NCI-H1092 (cell line): ENCODE results near the gene BLM.
"Not testable (repeated sequence)": the region's sequence is repeated elsewhere in the genome, so short reads cannot be mapped to it uniquely, and the experiment has no call there.

Source experiments
- DNase-seq: peaks from one replicate; lab custom pipeline; 2025; lab: John Stamatoyannopoulos, UW

Gene BLM

DNA sequence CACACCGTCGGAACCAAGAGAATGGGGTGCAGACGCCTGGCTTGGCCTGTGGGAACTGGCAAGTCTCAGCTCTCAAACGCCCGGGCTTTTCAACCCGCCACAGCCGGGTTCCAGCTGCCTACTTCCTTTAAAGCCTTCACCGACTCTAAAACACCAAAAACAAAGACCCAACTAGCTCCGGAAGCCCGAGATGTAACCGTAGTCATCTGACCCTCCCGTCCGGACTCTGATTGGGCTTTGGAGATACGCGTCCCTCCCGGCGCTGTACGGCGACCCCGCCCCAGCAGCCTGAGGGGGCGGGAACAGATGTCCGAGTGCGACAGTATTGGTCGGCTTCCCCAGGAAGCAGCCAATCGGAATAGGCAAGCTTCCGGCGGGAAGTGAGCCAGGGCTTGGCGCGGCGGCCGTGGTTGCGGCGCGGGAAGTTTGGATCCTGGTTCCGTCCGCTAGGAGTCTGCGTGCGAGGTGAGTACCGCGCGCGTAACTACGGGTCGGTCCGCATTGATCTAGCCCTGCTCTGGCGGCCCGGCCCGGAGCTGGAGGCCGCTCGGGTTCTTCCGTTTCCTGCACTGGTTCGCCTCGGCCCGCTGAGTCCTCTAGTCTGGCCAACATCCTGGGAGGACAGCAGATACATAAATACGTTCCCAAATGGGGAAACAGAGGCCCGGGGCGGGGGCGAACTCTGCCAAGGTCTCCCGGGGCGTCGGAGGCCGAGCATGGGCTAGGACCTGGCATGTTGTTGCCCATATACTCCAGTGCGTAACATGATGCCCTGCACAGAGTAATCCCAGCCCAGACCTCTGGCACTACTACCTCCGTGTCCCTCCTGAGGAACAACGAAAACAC is at the start of gene BLM:
TSS of gene BLM (plus strand) at position 371 of the 846 bp plus-strand sequence. CDS start 30,047 bp downstream, outside the sequence.
- peak; percentile 92 for DNase-seq

GRCh38 chr15:90667755-90668345 is 49.3 kb upstream of the BLM start:
- not testable (repeated sequence) for DNase-seq

DNA sequence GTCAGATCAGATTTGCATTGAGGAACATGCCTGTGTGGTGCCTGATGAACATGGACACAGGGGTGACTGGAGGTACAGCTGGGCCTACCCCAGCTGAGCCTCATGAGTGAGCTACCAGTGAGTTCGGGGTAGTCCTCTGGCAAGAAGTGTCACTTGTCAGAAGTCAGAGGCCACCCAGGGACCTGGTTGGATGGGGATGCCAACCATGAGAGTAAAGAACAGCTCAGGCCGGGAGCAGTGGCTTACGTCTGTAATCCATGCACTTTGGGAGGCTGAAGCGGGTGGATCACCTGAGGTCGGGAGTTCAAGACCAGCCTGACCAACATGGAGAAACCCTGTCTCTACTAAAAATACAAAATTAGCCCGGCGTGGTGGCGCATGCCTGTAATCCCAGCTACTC is 46.5 kb upstream of the BLM start:
- DNase-seq: not testable (repeated sequence)

GRCh38 chr15:90671216-90671615 is 45.9 kb upstream of the BLM start:
- DNase-seq: no peak

- not testable (repeated sequence) for DNase-seq
Observed at GRCh38 chr15:90673357-90673756, 43.8 kb upstream of the BLM start.

DNA sequence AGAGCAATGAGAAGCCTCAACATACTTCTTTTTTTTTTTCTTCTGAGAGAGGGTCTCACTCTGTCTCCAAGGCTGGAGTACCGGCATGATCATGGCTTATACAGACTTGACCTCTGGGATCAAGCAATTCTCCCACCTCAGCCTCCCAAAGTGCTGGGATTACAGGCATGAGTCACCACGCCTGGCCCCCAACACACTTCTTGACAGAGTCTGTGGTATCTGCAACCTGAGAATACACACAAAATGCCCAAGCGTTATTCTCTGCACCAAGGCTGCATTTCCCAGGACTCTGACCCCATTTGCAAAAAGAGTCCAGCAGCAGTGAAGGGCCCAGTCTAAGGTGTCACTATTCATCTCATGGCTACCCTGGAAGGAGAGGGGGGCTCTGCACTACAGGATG is 42.7 kb upstream of the BLM start:
- DNase-seq: no peak

GRCh38 chr15:90675464-90675863 is 41.7 kb upstream of the BLM start:
- DNase-seq: no peak

DNA sequence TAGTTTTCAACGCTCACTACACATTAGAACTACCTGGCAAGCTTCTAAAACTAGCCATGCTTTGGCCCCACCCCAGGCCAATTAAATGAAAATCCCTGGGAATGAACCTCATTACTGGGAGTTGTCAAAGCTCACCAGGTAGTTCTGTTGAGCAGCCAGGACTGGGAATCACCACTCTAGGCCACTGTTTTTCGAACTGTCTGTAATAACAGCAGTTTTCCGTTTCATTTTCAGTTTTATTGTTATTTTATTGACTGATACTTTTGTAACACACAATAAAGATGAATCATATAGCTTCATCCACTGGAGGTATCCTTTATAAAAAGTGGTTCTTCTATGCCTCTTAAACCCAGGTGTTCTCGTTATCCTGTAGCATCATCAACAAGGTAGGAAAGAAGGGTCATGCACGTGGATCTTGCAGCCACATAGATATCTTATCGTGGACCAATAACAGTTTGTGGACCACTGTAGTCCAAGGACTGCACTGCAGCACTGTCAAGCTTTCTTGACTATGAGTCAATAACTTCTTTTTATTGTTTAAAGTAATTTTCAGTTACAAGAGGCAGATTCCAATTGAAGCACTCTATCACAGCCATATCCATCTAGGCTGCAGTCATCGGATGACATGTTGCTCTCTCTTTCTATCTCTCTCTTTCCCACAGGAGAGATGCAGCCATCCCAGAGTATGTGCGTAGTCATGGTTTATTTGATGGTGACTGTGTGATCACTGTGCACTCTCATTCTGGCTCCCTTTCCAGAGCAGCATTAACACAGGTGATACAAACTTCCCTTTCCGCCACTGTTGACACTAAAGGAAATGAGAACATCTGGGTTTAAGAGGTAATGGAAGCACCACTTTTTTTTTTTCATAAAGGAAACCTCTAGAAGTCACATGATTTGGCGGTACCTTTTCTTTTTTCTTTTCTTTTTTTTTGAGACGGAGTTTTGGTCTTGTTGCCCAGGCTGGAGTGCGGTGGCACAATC is 39.0 kb upstream of the BLM start:
- no peak for DNase-seq

GRCh38 chr15:90679959-90680358 is 37.2 kb upstream of the BLM start:
- DNase-seq: no peak

GRCh38 chr15:90680371-90680935 is 36.7 kb upstream of the BLM start:
- no peak for DNase-seq

DNA sequence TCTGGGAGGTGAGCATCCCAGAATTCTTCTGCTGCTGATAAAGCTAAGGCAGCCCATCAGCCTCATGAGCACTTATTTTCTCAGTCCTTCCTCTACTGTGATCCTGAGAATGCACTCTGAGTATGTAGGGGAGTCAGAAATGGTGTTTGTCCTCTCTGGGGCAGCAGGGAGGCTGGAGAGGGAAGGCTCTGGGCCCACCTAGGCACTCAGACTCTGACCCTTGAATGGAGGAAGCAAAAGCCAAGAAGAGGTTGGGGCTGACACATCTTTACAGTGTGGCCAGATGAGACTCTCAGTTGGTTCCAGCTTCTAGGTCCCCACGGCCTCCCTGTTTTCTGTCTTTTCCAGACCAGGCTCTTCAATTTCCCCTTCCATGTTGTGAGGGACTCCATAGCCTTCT is 36.1 kb upstream of the BLM start:
- DNase-seq: no peak

- DNase-seq: no peak
Observed at GRCh38 chr15:90681480-90681879, 35.7 kb upstream of the BLM start.

- DNase-seq: no peak
Observed at GRCh38 chr15:90683371-90683770, 33.8 kb upstream of the BLM start.

- DNase-seq: no peak
Observed at GRCh38 chr15:90683876-90684275, 33.3 kb upstream of the BLM start.

- no peak for DNase-seq
Observed at GRCh38 chr15:90684281-90684680, 32.9 kb upstream of the BLM start.

DNA sequence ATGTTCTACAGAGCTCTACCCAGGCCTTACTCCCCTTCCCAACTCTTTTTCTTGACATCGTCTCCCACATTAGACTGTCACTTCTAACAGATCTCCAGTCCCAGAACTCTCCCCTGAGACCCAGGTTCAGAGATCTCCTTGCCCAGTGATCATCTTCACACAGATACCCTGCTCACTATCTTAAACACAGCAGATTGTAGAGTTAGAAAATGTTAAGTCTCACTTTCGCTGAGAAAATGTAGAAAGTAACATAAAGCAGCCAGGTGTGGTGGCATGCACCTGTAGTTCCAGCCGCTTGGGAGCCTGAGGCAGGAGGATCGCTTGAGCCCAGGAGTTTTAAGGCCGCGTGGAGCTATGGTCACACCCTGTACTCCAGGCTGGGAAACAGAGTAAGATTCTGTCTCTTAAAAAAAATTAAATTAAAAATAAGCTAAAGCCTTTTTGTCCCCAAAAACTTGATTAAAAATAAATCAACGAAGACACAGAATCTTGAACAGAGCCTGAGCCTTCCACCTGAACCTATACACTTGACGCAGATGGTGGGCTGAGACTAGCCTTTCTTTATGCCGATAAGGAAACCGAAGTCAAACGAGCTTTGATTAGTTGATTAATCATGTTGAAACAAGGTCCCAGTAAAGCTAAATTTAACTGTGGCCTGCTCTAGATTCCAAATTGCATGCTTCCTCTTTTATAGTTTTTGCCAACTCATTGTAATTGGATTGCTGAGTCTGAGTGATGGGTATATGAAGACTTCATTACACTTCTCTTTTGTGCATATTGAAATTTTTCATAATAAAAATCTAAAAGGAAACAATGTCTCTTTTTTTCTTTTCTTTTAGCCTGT is 31.3 kb upstream of the BLM start:
- DNase-seq: no peak

- DNase-seq: no peak
Observed at GRCh38 chr15:90686435-90687218, 30.5 kb upstream of the BLM start.

- not testable (repeated sequence) for DNase-seq
Observed at GRCh38 chr15:90689326-90689961, 27.7 kb upstream of the BLM start.

DNA sequence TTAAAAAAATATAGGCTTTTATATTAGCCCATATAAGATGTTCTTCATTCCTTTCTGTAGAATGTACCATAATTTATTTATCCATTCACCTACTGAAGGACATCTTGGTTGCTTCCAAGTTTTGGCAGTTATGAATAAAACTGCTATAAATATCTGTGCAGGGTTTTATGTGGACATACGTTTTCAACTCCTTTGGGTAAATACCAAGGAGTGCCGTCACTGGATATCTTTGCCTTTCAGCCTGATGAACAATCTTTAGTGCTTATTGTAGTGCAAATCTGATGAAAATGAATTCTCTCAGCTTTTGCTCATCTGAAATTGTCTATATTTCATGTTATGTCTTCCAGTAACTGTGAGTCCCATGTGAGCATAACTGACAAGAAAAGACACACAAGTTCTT is 26.6 kb upstream of the BLM start:
- no peak for DNase-seq

GRCh38 chr15:90691369-90691768 is 25.8 kb upstream of the BLM start:
- no peak for DNase-seq
